T-helper 17 cell (primary cell): ENCODE measurements around the gene GPR26. TPM values are rescaled to one million over a fixed set of nuclear protein-coding genes. Genes with fewer than 3 reads are reported as not detected.

Experiments
- ATAC-seq: fragments of 150-1000 bp; cut with Tn5 transposase; 2 replicates; pipeline ENCODE4 v1.10.0; 2021; ENCODE audit warnings: mild to moderate bottlenecking, moderate library complexity
- DNase-seq, 3 donors: peaks; one replicate each; pipeline versions ENCODE4 v3.0.0 to v3.0.0-alpha.2; 2020 to 2021
- H3K9me3 ChIP-seq: one replicate; pipeline ENCODE4 v1.7.0; 2013; ENCODE audit warnings: low read length, mild to moderate bottlenecking; ENCODE audit not compliant: control insufficient read depth, poor library complexity, severe bottlenecking
- H3K27ac Mint-ChIP-seq: one replicate; pipeline ENCODE4 v1.8.0; 2022; ENCODE audit warnings: mild to moderate bottlenecking, moderate library complexity, mixed read lengths
- H3K27me3 Mint-ChIP-seq: one replicate; pipeline ENCODE4 v1.8.0; 2022; ENCODE audit warnings: mixed read lengths
- H3K36me3 Mint-ChIP-seq: one replicate; pipeline ENCODE4 v1.8.0; 2022; ENCODE audit warnings: low read depth, mixed read lengths
- H3K4me1 Mint-ChIP-seq: one replicate; pipeline ENCODE4 v1.8.0; 2022; ENCODE audit warnings: mild to moderate bottlenecking, mixed read lengths
- H3K4me3 Mint-ChIP-seq: one replicate; pipeline ENCODE4 v1.8.0; 2022; ENCODE audit warnings: mild to moderate bottlenecking, moderate library complexity, mixed read lengths
- total RNA-seq, 4 donors: library from RNA in 2 of 4; stranded (reverse) in 2 of 4; gene quantifications; one replicate each; pipeline ENCODE4 v1.2.3 and lab custom pipeline; 2022 to 2026

GPR26 gene
- total RNA-seq, 2 donors from 2014 or later: not detected

DNA sequence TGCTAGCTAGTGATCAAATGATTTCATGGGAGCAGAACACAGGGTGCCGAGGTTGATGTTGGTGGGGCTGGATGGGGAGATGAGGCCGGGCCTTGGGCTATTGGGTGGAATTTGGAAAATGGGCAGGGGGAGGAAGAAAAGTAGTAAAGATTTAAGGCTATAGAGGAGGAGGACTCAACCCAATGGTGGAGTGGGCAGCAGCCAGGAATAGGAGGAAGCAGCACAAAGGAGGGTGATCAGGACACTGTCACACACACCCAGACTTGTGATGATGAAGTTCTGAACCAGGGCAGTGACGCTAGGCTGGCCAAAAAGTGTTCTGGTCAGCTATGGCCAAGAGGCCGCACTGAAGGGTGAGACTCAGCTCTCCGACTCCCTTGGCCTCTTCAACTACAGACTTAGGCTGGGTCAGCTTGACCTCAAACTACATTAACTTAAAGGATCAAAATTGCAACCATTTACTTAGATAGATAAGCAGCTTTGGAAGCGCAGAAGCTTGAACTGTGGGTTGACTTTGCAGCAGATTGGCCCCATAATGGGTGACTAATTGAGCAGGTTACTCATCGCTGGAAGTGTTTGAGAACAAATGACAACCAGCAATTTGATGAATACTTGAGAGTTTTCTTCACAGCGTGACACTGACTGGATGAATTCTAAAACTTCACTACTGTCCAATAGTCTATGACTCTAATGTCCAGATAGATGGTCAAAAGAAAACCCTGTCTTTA, 29.4 kb upstream of the GPR26 start:
- H3K4me1 Mint-ChIP-seq: no peaks in the 10 kb centered on the region
- ATAC-seq (no peak), DNase-seq (no peak)

DNA sequence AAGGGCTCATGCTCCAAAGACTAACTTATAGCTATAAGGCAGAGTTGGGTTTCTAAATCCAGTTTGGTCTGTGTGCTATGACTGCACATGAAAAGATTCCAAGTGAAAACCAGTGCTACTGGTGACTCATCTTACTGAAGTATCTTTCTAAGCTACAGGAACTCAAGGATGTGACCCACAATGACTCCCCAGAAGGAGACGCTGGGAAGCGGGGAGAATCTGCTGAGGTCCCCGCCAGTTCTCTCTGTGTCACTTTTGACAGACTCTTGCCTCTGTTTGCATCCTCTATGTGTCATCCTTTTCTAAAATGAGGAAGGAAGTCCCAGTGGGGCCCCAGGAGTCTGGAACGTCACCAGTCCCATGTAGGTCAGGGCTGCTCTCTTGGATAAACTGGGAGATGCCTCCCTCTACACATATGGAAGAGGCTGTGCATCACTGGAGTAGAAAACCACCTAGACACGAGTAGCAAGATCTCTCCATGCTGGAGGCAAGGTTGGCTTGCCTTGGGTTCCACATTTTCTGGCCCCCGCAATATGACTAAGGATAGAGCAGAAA, 28.8 kb upstream of the GPR26 start:
- Mint-ChIP-seq H3K27ac (no peak overlapping the region), H3K27me3 (peaks cover 50% of the 10 kb centered on the region), H3K4me3 (no peak overlapping the region), H3K36me3 (no peaks in the 10 kb centered on the region), H3K4me1 (no peaks in the 10 kb centered on the region)
- DNase-seq (no peak), ATAC-seq (no peak)
- H3K9me3 ChIP-seq: no peaks in the 10 kb centered on the region

More for the DNA sequence above, 29.4 kb upstream of the GPR26 start:
- H3K36me3 Mint-ChIP-seq: no peaks in the 10 kb centered on the region
- H3K27ac Mint-ChIP-seq: no peak overlapping the region
- no peak overlapping the region for H3K4me3 Mint-ChIP-seq
- H3K9me3 ChIP-seq: no peaks in the 10 kb centered on the region
- peaks cover 46% of the 10 kb centered on the region for H3K27me3 Mint-ChIP-seq

DNA sequence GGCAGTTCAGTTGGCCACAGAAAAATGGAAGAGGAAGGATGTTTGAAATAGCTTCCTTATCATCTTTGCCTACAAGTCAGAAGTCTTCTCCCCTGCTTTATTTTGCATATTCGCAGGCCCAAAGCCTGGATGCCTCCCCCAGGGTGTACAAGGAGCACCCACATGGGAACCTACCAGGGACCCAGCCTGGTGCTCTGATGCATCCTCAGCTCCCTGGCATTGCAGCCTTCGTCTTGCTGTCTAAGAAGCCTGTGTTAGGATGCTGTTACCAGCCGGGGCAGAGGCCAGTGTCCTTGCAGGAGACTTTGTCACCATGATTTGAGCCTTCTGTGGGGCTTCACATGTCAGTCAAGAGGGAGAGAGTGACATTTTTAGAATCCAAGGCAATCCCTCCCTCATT, 27.0 kb upstream of the GPR26 start:
- no peak for ATAC-seq
- DNase-seq: no peak
- no peaks in the 10 kb centered on the region for H3K9me3 ChIP-seq
- H3K36me3 Mint-ChIP-seq: no peaks in the 10 kb centered on the region
- H3K27me3 Mint-ChIP-seq: peaks cover 51% of the 10 kb centered on the region
- no peak overlapping the region for H3K4me3 Mint-ChIP-seq
- H3K4me1 Mint-ChIP-seq: no peaks in the 10 kb centered on the region
- no peak overlapping the region for H3K27ac Mint-ChIP-seq

DNA sequence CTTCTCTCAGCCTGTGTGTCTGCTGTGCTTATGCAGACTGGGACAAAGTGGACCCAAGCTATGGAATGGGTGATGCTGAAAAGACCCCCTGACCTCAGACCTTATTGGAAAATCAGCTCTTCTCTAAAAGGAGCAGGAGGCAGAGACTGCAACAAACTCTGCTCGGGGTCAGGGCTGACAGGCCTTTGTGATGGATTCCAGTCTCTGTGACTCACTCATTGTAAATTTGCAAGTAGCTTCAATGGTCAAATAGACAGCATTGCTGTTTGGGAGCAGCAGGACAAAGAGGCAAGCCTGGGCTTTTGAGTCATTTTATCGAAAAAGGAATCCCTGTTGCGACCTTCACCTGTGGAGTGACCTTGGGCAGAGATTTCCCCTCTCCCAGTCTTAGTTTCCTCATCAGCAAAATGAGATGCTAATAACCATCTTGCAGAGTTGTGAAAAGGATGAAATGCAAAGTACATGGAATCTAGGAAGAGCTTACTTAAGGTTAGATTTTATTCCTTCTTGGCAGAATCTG, 26.1 kb upstream of the GPR26 start:
- ATAC-seq (no peak), DNase-seq (no peak)
- Mint-ChIP-seq H3K36me3 (no peaks in the 10 kb centered on the region), H3K27me3 (peaks cover 55% of the 10 kb centered on the region), H3K4me3 (no peak overlapping the region), H3K27ac (no peak overlapping the region), H3K4me1 (no peaks in the 10 kb centered on the region)
- no peaks in the 10 kb centered on the region for H3K9me3 ChIP-seq

DNA sequence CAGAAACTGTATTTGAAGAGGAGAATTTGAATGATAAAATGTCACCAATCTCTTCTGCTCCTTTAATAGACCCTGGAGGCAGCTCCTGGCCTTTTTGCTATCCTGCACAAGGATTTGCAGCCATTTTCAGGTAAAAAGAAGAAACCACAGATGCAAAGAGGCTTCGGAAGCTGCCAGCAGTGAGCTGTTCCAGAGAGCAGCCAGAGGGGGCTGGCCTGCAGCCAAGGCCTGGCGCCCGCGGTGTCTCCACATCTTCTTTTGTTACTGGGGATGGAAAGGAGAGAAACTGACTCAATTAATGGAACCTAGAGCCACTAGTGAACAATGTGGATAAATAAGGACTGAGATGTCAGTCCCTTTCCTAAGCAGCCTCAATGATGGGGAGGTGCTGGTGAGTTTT, 23.9 kb upstream of the GPR26 start:
- Mint-ChIP-seq H3K36me3 (no peaks in the 10 kb centered on the region), H3K4me3 (no peak overlapping the region), H3K4me1 (no peaks in the 10 kb centered on the region), H3K27me3 (peaks cover 59% of the 10 kb centered on the region), H3K27ac (no peak overlapping the region)
- no peaks in the 10 kb centered on the region for H3K9me3 ChIP-seq
- ATAC-seq: no peak
- DNase-seq: no peak

DNA sequence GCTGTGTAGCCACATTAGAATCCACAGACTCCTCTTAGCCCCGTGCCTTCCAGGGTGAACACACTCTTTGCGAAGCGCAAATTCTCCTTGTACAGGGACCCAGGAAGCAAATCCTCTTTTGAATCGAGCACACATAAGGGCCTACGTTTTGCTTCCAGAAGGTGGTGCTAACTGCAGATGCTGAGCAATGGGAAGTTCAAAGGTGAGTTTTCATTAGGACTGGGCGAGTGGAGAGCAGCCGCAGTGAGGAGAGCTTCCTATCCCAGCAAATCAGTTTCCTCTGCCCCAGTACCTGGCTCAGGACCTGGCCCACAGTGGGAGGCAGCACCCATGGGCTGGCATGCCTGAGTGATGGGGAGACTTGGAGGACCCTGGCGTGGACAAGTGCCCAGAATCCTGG, 23.5 kb upstream of the GPR26 start:
- no peaks in the 10 kb centered on the region for H3K9me3 ChIP-seq
- ATAC-seq (no peak), DNase-seq (no peak)
- Mint-ChIP-seq H3K27me3 (peaks cover 58% of the 10 kb centered on the region), H3K4me1 (no peaks in the 10 kb centered on the region), H3K4me3 (no peak overlapping the region), H3K27ac (no peak overlapping the region), H3K36me3 (no peaks in the 10 kb centered on the region)

DNA sequence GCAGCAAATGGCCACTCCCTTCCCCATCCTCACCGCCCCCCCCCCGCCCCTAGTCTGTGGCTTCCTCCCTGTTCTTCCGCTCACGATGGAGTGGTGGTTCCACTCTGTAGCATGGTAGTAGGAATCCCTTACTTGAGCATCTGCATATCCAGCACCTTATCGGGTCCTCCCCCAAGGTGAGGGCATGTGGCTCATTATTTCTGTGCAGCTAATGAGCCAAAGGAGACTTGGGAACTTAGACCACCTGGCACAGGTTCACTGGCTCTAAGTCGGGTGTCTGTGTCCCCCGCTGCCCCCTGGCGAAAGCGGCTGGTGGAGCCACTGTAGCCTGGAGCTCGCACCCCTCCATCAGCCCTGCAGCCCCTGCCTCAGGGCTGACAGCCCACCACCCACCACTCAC, 22.8 kb upstream of the GPR26 start:
- no peaks in the 10 kb centered on the region for H3K4me1 Mint-ChIP-seq
- no peak overlapping the region for H3K27ac Mint-ChIP-seq
- H3K4me3 Mint-ChIP-seq: no peak overlapping the region
- peaks cover 52% of the 10 kb centered on the region for H3K27me3 Mint-ChIP-seq
- no peaks in the 10 kb centered on the region for H3K9me3 ChIP-seq
- H3K36me3 Mint-ChIP-seq: no peaks in the 10 kb centered on the region
- DNase-seq (no peak), ATAC-seq (no peak)

DNA sequence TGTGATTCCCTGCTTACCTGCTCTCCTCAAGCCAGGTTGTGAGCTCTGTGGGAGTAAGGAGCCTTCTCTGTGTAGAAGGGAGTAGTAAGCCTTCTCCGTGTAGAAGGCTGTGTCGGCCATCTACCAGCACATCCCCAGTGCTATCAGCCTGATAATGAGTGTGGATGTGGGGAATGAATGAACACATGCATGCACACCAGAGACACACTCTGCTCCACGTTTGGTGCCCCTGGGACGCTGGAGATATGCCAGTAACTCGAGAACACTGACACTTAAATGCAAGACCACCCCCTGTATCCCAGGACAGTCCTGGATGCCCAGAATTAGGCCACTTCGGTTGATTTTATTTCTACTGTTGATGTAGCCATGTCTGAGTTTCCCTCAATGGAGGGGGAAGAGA, 21.1 kb upstream of the GPR26 start:
- Mint-ChIP-seq H3K4me1 (no peaks in the 10 kb centered on the region), H3K36me3 (no peaks in the 10 kb centered on the region), H3K4me3 (no peak overlapping the region), H3K27ac (no peak overlapping the region), H3K27me3 (peaks cover 43% of the 10 kb centered on the region)
- DNase-seq (no peak), ATAC-seq (no peak)
- H3K9me3 ChIP-seq: no peaks in the 10 kb centered on the region

DNA sequence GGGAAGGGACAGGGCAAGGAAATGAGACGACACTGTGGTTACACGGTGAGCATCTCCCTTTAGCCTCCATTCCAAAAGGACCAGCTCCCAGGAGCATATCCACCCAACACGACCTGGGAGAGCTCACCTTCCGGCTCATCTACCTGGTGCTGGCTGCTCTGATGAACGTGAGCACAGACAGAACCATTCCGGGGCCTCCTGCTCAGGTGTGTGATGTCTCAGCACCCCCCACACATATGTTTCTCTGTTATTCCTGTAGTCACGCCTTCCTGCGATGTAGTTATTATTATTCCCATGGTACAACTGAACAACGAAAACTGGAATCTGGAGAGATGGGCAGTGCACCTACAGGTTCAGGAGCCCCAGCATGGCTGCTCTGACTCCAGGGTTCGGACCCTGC, 20.5 kb upstream of the GPR26 start:
- ATAC-seq: no peak
- no peaks in the 10 kb centered on the region for H3K4me1 Mint-ChIP-seq
- no peaks in the 10 kb centered on the region for H3K36me3 Mint-ChIP-seq
- H3K4me3 Mint-ChIP-seq: no peak overlapping the region
- peaks cover 38% of the 10 kb centered on the region for H3K27me3 Mint-ChIP-seq
- no peaks in the 10 kb centered on the region for H3K9me3 ChIP-seq
- no peak for DNase-seq
- H3K27ac Mint-ChIP-seq: no peak overlapping the region

DNA sequence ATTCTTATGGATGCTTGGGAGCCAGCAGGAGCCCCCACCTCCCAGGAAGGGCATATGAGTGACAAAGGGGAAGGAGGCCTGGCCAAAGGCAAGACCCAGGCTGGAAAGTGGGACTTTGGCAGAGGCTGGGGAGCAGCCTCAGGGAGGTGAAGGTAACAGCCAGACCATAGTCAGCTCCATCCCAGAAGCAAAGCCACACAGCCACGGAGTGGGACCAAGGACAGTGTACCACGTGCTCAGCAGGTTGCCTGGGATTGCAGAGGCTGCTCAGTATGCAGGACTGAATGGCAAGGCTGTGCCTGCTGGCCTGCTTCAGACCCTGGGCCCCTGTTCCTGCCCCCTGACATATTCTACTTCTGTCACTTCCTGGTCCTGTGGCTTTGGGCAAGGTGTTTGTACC, 17.6 kb upstream of the GPR26 start:
- peaks cover 36% of the 10 kb centered on the region for H3K27me3 Mint-ChIP-seq

DNA sequence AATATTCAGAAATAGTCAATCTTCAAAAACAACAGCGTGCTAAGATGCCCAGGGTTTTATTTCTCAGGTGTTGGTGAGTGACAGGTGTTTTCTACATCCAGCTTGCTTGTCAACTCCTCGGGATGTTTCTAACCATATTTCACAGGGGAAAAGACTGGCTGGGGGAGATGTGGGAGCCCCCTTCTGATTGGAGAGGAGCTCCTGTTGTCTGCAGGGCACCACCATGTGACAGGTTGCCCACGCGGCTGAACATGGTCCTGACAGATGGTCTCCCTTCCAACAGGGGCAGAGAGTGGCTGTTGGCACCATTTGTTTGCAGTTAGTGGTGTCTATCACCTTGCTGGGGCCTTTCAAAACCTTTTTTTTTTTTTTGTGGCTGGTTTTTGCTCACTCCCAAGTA, 16.5 kb upstream of the GPR26 start:
- Mint-ChIP-seq H3K4me1 (no peaks in the 10 kb centered on the region), H3K27ac (no peak overlapping the region), H3K27me3 (peaks cover 29% of the 10 kb centered on the region), H3K4me3 (no peak overlapping the region), H3K36me3 (no peaks in the 10 kb centered on the region)
- no peaks in the 10 kb centered on the region for H3K9me3 ChIP-seq
- no peak for DNase-seq
- no peak for ATAC-seq

More for the DNA sequence above, 17.6 kb upstream of the GPR26 start:
- H3K9me3 ChIP-seq: no peaks in the 10 kb centered on the region
- ATAC-seq (no peak), DNase-seq (no peak)
- H3K27ac Mint-ChIP-seq: no peak overlapping the region
- H3K4me1 Mint-ChIP-seq: no peaks in the 10 kb centered on the region
- H3K4me3 Mint-ChIP-seq: no peak overlapping the region
- no peaks in the 10 kb centered on the region for H3K36me3 Mint-ChIP-seq

DNA sequence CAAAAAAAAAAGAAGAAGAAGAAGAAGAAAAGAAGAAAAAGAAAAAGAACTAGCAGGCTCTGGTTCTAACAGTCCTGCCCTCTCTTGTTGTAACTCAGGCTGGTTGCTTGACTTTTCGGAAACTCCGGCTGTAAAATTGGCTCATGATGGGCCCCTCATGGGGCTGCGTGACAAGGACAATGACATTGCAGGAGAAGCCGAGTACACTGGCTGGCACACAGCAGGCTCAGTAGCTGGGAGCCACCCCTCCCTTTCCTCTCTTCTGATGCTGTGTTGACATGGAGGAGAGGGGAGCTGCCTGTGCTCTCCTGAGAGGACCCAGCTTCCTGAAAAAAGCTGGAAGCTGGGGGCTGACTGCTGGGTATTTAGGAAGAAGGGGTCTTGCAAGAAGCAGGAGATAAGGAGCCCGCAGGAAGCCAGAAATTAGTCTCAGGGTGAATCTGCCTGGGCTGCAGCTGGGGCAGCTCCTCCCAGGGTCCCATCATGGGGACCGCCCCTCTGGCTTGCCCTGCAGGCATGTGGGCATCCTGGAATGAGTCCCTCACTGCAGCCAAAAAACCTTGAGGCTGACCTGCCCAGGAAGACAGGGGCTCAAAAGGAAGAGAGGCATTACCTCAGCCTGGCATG, 14.6 kb upstream of the GPR26 start:
- Mint-ChIP-seq H3K4me3 (no peak overlapping the region), H3K4me1 (no peaks in the 10 kb centered on the region), H3K27ac (no peak overlapping the region), H3K27me3 (peaks cover 13% of the 10 kb centered on the region), H3K36me3 (no peaks in the 10 kb centered on the region)
- ATAC-seq: no peak
- H3K9me3 ChIP-seq: no peaks in the 10 kb centered on the region
- no peak for DNase-seq

DNA sequence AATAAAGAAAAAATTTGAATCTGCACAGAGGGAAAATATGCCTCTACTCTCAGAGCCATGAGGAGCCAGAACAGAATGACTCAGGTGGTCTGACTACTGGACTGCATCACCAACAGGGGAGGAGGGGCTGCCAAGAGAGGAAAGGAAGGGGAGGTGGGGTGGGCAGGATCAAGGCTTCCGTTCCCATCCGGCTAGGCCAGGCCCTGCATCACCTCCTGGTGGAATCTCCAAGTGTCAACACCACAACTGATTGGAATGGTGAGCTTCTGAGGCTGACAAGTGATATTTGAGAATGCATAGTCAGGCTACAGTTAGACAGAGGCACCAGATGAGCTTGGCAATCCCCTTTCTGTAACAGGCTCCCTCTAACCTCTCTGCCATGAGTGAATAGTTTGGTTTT, 10.4 kb upstream of the GPR26 start:
- H3K9me3 ChIP-seq: no peaks in the 10 kb centered on the region
- no peaks in the 10 kb centered on the region for H3K4me1 Mint-ChIP-seq
- H3K4me3 Mint-ChIP-seq: no peak overlapping the region
- H3K27me3 Mint-ChIP-seq: peaks cover 15% of the 10 kb centered on the region
- H3K27ac Mint-ChIP-seq: no peak overlapping the region
- DNase-seq (no peak), ATAC-seq (no peak)
- H3K36me3 Mint-ChIP-seq: no peaks in the 10 kb centered on the region

DNA sequence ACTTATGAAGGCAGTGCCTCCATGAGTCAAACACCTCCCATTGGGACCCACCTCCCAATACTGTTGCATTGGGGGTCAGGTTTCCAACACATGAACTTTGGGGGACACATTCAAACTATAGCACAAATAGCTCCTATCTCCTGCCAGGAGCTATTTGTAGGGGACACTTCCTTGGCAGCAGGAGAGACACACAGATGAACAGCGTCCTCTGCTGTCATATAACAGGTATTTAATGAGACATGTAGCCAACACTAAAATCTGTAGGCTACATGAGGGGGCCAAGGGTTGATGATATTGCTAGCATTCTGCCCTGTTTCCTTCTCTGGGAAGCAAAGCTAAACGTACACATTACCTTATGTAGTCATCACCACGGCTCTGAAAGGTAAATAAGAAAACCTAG, 2.6 kb upstream of the GPR26 start:
- Mint-ChIP-seq H3K4me3 (no peak overlapping the region), H3K27ac (no peak overlapping the region), H3K4me1 (no peaks in the 10 kb centered on the region), H3K36me3 (no peaks in the 10 kb centered on the region), H3K27me3 (peaks cover 23% of the 10 kb centered on the region)
- ATAC-seq (no peak), DNase-seq (no peak)
- H3K9me3 ChIP-seq: no peaks in the 10 kb centered on the region
